GM12864 (cell line): ENCODE data around the gene BFSP2.

Experiments
- DNase-seq: peaks from one replicate; pipeline ENCODE4 v3.0.0-alpha.2; 2011; ENCODE audit warnings: low read depth
- H3K4me3 ChIP-seq: 2 replicates; pipeline ENCODE4 v1.5.1; 2011; ENCODE audit warnings: mild to moderate bottlenecking, low read depth, low read length, control low read depth
- CTCF ChIP-seq: IDR thresholded peaks from 2 replicates; pipeline ENCODE4 v1.5.1; 2011; ENCODE audit warnings: low read depth, mild to moderate bottlenecking, moderate library complexity, low read length, control low read depth, inconsistent platforms; ENCODE audit errors: missing control alignments

Gene BFSP2

GRCh38 chr3:133366921-133367320 is 32.9 kb upstream of the BFSP2 start:
- no peak for DNase-seq
- TF ChIP-seq CTCF = no peak
- no peak overlapping the region for H3K4me3 ChIP-seq

- no peak overlapping the region for H3K4me3 ChIP-seq
- TF ChIP-seq CTCF = no peak
- no peak for DNase-seq
These were observed 32.5 kb upstream of the BFSP2 start for GRCh38 chr3:133367403-133367802.

- H3K4me3 ChIP-seq = no peak overlapping the region
- no peak for TF ChIP-seq CTCF
- no peak for DNase-seq
These were observed 31.9 kb upstream of the BFSP2 start for GRCh38 chr3:133367956-133368355.

- DNase-seq = no peak
- TF ChIP-seq CTCF = no peak
- H3K4me3 ChIP-seq = no peak overlapping the region
These were observed 31.3 kb upstream of the BFSP2 start for GRCh38 chr3:133368371-133369067.

GRCh38 chr3:133369068-133369440 is 30.8 kb upstream of the BFSP2 start:
- H3K4me3 ChIP-seq = no peak overlapping the region
- no peak for DNase-seq
- TF ChIP-seq CTCF = no peak

GRCh38 chr3:133371181-133371580 is 28.7 kb upstream of the BFSP2 start:
- H3K4me3 ChIP-seq = no peak overlapping the region
- TF ChIP-seq CTCF = no peak
- DNase-seq = no peak

- no peak for TF ChIP-seq CTCF
- no peak overlapping the region for H3K4me3 ChIP-seq
- DNase-seq = no peak
These were observed 28.2 kb upstream of the BFSP2 start for GRCh38 chr3:133371676-133372075.
